ENCODE results near the gene GIMAP7.

Gene GIMAP7

DNA sequence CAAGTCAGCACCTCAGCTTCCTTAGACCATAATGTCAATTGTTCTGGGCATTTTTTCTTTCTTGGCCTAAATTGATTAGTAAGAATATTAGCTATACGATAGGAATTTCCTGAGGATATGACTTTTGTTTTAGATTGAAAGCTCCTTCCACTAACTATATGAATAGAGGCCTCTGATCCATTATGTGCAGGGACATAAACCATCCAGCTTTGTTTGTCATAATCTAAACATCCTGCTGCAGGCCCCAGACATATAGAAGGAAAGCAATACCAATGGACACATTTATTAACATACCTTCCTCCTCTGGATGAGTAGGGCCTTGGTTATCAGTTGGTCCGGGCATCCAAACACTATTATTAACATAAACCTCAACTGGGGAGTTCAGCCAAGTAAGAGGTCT, 48.2 kb downstream of the GIMAP7 start:
- TF ChIP-seq CTCF (IDR thresholded peaks at IDR 0.05), result no peak

- no peak for TF ChIP-seq CTCF (IDR thresholded peaks at IDR 0.05)
Measured at GRCh38 chr7:150564006-150564405, 49.3 kb downstream of the GIMAP7 start.

GRCh38 chr7:150564566-150564965, 49.9 kb downstream of the GIMAP7 start:
- no peak for TF ChIP-seq CTCF (IDR thresholded peaks at IDR 0.05)

DNA sequence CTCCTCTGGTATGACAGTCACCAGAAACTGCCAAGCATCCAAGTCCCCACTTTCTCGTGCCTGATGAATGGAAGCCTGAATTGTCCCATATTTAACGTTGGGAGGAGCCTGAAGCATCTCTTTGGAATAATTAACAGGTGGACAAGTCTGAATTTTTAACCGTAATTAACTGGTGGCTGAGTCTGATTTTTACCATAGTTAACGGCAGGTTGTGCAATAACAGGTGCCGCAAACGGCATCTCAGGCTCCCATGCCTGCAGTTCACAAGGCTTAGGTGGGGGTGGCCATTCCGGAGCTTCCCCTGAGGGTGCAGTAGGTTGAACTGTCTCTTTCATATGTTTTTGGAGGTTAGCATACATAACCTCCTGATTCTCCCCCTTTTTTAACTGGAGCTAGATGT, 50.6 kb downstream of the GIMAP7 start:
- no peak for TF ChIP-seq CTCF (IDR thresholded peaks at IDR 0.05)

DNA sequence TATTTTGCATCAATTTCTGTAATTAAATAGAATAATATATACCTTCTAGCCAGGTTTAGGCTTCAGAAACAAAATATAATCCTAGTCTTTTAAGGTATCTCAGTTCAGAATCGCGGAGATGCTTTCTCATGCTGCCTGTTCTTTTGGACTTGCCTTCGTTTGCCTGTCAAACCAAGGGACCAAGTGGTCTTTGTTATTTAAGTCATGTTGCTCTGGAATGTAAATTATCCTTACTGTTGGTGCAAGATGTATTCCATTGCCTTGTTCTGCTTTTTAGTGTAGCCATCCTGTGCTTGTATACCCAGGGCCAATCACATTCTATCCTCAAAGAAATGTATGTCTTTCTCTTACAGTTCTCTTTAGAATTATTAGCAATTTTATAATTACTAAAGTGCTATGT, 51.5 kb downstream of the GIMAP7 start:
- no peak for TF ChIP-seq CTCF (IDR thresholded peaks at IDR 0.05)

DNA sequence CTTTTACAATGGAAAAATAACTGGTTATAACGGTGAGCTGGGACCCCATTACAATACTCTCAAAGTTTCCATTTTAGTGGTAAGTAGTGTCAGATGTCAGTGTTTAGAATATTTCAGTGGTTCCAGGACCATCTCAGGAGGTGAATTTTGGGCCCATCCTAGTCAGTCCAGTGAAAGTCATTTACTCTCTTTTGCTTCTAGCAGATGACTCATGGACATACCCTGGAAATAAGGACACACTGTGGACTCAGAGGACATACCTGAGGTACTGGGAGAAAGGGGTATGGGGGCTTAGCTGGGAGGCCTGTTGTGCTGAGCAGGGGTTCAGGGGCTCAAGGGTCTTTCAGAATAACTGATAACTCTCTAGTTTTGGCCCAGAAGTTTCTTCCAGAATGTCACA, 51.9 kb downstream of the GIMAP7 start:
- no peak for TF ChIP-seq CTCF (IDR thresholded peaks at IDR 0.05)

DNA sequence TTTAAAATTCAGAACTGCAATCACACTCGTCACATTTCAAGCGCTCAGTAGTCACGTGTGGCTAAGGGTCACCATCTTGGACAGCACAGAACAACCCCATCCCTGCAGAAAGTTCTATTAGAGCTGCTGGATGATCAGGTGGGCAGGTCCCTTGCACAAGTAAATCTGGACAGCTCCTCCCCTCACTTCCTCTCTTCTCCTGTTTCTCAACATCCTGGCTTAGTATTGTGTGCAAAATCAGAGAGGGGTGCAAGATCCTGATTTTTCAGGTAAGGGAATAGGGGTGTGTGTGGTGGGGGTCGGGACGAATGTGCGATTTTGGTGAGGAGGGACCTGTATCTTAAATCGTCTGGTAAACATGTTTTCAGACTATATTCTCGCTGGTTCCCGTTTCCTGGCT, 52.5 kb downstream of the GIMAP7 start, which contains the start of gene GIMAP4:
TSS of gene GIMAP4 (plus strand) at position 222 of the 400 bp plus-strand sequence. CDS start 2,512 bp downstream, outside the sequence.
- TF ChIP-seq CTCF (IDR thresholded peaks at IDR 0.05), result no peak

DNA sequence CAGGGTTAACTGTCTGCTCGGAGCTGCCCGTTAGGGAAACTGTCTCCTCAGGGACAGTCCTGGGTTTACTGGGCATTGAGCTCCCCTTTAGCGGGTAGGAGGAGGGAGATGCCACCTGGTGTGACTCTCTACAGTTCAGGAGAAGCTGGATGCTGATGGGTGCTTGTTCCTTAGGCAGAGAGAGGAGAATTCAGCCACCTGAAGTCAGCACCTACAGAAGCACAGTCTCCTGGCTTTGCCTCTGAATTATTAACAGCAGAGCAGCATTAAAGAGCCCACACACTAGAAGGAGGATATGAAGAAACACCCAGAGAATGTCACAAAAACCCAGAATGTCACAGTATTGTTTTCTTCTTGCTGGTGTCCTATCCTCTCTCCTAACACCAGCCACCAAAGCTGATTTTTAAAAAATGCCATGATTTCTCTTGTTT, 53.2 kb downstream of the GIMAP7 start:
- no peak for TF ChIP-seq CTCF (IDR thresholded peaks at IDR 0.05)

All from LNCAP (cell line).